HepG2 (cell line): ENCODE measurements around the gene WDR81. TPM values are rescaled to one million over a fixed set of nuclear protein-coding genes. Genes with fewer than 3 reads are reported as not detected.

ENCODE experiments used
- ASH2L ChIP-seq: fragments of 300-600, 200-600 bp; sonication (generic); IDR thresholded peaks from 2 replicates; pipeline ENCODE4 v1.7.0; 2017; ENCODE audit warnings: low read depth, mild to moderate bottlenecking, moderate library complexity, mixed read lengths, low read length; ENCODE audit not compliant: insufficient read length
- FLYWCH1 ChIP-seq: sonication (generic); formaldehyde crosslinking; IDR thresholded peaks from 2 replicates; pipeline ENCODE4 v1.8.1; 2023; ENCODE audit warnings: mild to moderate bottlenecking, missing genetic modification reagents
- KDM2A ChIP-seq: sonication (generic); formaldehyde crosslinking; IDR thresholded peaks from 2 replicates; pipeline ENCODE4 v1.4.0; 2020; ENCODE audit warnings: low read depth, missing genetic modification reagents, borderline replicate concordance
- NR2F2 ChIP-seq: IDR thresholded peaks from 2 replicates; pipeline ENCODE4 v1.6.1; 2012; ENCODE audit warnings: low read depth, inconsistent platforms, borderline replicate concordance
- PITX1 ChIP-seq: sonication (generic); formaldehyde crosslinking; IDR thresholded peaks from 2 replicates; pipeline ENCODE4 v1.5.1; 2020; ENCODE audit warnings: mild to moderate bottlenecking, missing genetic modification reagents
- TAF1 ChIP-seq: sonication (generic); formaldehyde crosslinking; IDR thresholded peaks from 2 replicates; pipeline ENCODE4 v1.4.0; 2020; ENCODE audit warnings: missing genetic modification reagents
- ZMYM3 ChIP-seq: sonication (generic); formaldehyde crosslinking; IDR thresholded peaks from 2 replicates; pipeline ENCODE4 v1.5.1; 2020; ENCODE audit warnings: mild to moderate bottlenecking, missing genetic modification reagents
- ZNF138 ChIP-seq: sonication (generic); formaldehyde crosslinking; IDR thresholded peaks from 2 replicates; pipeline ENCODE4 v1.5.0; 2020; ENCODE audit warnings: mild to moderate bottlenecking, low read depth, missing genetic modification reagents
- ZNF326 ChIP-seq: sonication (generic); formaldehyde crosslinking; IDR thresholded peaks from 2 replicates; pipeline ENCODE4 v1.4.0; 2020; ENCODE audit warnings: missing genetic modification reagents, borderline replicate concordance
- polyA plus RNA-seq, 8 experiments: library from polyadenylated mRNA; depleted of rRNA in 3 of 8; stranded (reverse) in 7 of 8; unstranded in 1 of 8; fragments of >200 nt; fragmentation: Illumina TruSeq in 4 of 8; extraction: Trizol in 4 of 8; gene quantifications; 2 replicates each; pipeline versions ENCODE4 v1.2.1 to v1.2.3, GENCODE V29; 2011 to 2016; ENCODE audit warnings: low read depth in 4 of 8, missing spikeins in 1 of 8, mixed read lengths in 1 of 8; ENCODE audit not compliant: insufficient read depth in 1 of 8
- total RNA-seq, 5 experiments: library from RNA; depleted of rRNA; stranded (reverse); fragments of >200 nt; fragmentation: Illumina TruSeq; extraction: Trizol; gene quantifications; 2 replicates each; pipeline ENCODE4 v1.2.3, GENCODE V29; 2016; ENCODE audit warnings: low read depth in 1 of 5
- TF ChIP-seq, protein P1 (sequence below): IDR thresholded peaks from 2 replicates; pipeline ENCODE4 v1.6.1; 2016; ENCODE audit warnings: missing compliant biosample characterization, missing genetic modification reagents, borderline replicate concordance
- TF ChIP-seq, protein P2 (sequence below): sonication (generic); formaldehyde crosslinking; IDR thresholded peaks from 2 replicates; pipeline ENCODE4 v1.5.1; 2020; ENCODE audit warnings: mild to moderate bottlenecking, moderate library complexity, missing genetic modification reagents
- TF ChIP-seq, protein P3 (sequence below): sonication (generic); formaldehyde crosslinking; IDR thresholded peaks from 2 replicates; pipeline ENCODE4 v1.4.0; 2020; ENCODE audit warnings: missing genetic modification reagents
- TF ChIP-seq, protein P4 (sequence below): sonication (generic); formaldehyde crosslinking; IDR thresholded peaks from 2 replicates; pipeline ENCODE4 v1.4.0; 2020; ENCODE audit warnings: missing genetic modification reagents, borderline replicate concordance
- TF ChIP-seq, protein P5 (sequence below): IDR thresholded peaks from 2 replicates; pipeline ENCODE4 v1.6.1; 2016
- TF ChIP-seq, protein P6 (sequence below): sonication (generic); formaldehyde crosslinking; IDR thresholded peaks from 2 replicates; pipeline ENCODE4 v1.8.1; 2023; ENCODE audit warnings: missing genetic modification reagents, mild to moderate bottlenecking, borderline replicate concordance

WDR81 gene
- total and polyA plus RNA-seq, 2 of the 13 experiments (the other 11 are each of a cell fraction or from before 2014, with no cell fraction given) = 9.1 to 16.7 TPM

DNA sequence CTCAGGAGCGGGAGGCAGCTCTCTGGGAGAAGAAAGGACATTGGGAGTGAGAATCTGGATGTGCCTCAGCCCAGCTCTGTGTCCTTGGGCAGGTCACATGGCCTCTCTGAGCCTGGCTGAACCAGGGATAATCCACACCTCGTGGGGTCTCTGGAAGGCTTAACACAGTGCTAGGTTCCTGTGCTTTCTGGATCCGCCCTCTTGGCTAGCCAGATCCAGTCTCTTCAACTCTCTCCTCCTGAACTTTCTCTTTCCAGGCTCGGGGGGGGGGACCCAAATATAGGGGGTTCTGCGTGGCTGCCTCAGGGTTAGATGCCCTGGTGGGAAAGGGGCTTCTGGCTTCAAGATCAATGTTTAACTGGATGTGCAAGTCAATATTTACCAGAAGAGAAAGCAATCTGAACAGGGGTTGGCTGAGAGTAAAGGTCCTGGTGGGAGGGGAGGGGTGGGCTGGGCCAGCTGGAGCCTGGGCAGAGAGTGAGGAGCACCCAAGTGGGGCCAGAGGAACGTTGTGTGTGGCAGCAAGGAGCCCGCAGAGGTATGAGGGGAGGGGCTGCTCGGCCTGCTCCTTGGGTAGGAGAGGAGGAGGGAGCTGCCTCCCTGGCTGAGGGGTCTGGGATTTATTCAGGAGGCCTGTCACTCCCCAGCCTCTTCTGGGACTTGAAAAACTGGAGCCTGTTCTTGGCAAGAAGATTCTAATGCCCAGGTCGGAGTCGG is 18.0 kb downstream of the WDR81 start, which contains the start of gene SERPINF2 (continued):
- peak; percentile 8; the same call in 1 of the 2 replicates for TF ChIP-seq KDM2A (CRISPR knock-in tag)
- TF ChIP-seq NR2F2 = peak; percentile 80; the same call in 1 of the 2 replicates
- no peak for TF ChIP-seq ZNF326 (CRISPR knock-in tag)
- no peak for TF ChIP-seq FLYWCH1 (CRISPR knock-in tag)
- TF ChIP-seq TAF1 (CRISPR knock-in tag) = peak; percentile 87
- TF ChIP-seq PITX1 = no peak; the same call in 1 of the 2 replicates
- no peak for TF ChIP-seq ZNF138
- TF ChIP-seq, protein P1, sequence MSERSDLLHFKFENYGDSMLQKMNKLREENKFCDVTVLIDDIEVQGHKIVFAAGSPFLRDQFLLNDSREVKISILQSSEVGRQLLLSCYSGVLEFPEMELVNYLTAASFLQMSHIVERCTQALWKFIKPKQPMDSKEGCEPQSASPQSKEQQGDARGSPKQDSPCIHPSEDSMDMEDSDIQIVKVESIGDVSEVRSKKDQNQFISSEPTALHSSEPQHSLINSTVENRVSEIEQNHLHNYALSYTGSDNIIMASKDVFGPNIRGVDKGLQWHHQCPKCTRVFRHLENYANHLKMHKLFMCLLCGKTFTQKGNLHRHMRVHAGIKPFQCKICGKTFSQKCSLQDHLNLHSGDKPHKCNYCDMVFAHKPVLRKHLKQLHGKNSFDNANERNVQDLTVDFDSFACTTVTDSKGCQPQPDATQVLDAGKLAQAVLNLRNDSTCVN (CRISPR knock-in tag) = peak; percentile 89; the same call in 1 of the 2 replicates
- TF ChIP-seq, protein P2, sequence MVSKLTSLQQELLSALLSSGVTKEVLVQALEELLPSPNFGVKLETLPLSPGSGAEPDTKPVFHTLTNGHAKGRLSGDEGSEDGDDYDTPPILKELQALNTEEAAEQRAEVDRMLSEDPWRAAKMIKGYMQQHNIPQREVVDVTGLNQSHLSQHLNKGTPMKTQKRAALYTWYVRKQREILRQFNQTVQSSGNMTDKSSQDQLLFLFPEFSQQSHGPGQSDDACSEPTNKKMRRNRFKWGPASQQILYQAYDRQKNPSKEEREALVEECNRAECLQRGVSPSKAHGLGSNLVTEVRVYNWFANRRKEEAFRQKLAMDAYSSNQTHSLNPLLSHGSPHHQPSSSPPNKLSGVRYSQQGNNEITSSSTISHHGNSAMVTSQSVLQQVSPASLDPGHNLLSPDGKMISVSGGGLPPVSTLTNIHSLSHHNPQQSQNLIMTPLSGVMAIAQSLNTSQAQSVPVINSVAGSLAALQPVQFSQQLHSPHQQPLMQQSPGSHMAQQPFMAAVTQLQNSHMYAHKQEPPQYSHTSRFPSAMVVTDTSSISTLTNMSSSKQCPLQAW = peak; percentile 97
- peak; percentile 87 for TF ChIP-seq ZMYM3 (CRISPR knock-in tag)
- TF ChIP-seq, protein P3, sequence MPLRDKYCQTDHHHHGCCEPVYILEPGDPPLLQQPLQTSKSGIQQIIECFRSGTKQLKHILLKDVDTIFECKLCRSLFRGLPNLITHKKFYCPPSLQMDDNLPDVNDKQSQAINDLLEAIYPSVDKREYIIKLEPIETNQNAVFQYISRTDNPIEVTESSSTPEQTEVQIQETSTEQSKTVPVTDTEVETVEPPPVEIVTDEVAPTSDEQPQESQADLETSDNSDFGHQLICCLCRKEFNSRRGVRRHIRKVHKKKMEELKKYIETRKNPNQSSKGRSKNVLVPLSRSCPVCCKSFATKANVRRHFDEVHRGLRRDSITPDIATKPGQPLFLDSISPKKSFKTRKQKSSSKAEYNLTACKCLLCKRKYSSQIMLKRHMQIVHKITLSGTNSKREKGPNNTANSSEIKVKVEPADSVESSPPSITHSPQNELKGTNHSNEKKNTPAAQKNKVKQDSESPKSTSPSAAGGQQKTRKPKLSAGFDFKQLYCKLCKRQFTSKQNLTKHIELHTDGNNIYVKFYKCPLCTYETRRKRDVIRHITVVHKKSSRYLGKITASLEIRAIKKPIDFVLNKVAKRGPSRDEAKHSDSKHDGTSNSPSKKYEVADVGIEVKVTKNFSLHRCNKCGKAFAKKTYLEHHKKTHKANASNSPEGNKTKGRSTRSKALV (CRISPR knock-in tag) = no peak
- TF ChIP-seq, protein P4, sequence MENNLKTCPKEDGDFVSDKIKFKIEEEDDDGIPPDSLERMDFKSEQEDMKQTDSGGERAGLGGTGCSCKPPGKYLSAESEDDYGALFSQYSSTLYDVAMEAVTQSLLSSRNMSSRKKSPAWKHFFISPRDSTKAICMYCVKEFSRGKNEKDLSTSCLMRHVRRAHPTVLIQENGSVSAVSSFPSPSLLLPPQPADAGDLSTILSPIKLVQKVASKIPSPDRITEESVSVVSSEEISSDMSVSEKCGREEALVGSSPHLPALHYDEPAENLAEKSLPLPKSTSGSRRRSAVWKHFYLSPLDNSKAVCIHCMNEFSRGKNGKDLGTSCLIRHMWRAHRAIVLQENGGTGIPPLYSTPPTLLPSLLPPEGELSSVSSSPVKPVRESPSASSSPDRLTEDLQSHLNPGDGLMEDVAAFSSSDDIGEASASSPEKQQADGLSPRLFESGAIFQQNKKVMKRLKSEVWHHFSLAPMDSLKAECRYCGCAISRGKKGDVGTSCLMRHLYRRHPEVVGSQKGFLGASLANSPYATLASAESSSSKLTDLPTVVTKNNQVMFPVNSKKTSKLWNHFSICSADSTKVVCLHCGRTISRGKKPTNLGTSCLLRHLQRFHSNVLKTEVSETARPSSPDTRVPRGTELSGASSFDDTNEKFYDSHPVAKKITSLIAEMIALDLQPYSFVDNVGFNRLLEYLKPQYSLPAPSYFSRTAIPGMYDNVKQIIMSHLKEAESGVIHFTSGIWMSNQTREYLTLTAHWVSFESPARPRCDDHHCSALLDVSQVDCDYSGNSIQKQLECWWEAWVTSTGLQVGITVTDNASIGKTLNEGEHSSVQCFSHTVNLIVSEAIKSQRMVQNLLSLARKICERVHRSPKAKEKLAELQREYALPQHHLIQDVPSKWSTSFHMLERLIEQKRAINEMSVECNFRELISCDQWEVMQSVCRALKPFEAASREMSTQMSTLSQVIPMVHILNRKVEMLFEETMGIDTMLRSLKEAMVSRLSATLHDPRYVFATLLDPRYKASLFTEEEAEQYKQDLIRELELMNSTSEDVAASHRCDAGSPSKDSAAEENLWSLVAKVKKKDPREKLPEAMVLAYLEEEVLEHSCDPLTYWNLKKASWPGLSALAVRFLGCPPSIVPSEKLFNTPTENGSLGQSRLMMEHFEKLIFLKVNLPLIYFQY (CRISPR knock-in tag) = peak; percentile 64; the same call in 1 of the 2 replicates
- TF ChIP-seq, protein P5, sequence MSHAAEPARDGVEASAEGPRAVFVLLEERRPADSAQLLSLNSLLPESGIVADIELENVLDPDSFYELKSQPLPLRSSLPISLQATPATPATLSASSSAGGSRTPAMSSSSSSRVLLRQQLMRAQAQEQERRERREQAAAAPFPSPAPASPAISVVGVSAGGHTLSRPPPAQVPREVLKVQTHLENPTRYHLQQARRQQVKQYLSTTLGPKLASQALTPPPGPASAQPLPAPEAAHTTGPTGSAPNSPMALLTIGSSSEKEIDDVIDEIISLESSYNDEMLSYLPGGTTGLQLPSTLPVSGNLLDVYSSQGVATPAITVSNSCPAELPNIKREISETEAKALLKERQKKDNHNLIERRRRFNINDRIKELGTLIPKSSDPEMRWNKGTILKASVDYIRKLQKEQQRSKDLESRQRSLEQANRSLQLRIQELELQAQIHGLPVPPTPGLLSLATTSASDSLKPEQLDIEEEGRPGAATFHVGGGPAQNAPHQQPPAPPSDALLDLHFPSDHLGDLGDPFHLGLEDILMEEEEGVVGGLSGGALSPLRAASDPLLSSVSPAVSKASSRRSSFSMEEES (CRISPR knock-in tag) = peak; percentile 45; the same call in 1 of the 2 replicates
- TF ChIP-seq, protein P6, sequence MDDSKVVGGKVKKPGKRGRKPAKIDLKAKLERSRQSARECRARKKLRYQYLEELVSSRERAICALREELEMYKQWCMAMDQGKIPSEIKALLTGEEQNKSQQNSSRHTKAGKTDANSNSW (CRISPR knock-in tag) = no peak
- TF ChIP-seq ASH2L = peak; percentile 63
